ACHN (cell line): ENCODE data around the gene TMEM88.

ENCODE experiments used
- DNase-seq: peaks from one replicate; pipeline ENCODE4 v3.0.0-alpha.2; 2015
- in situ Hi-C: cut with HindIII; loops from 2 replicates; pipeline ENCODE4 v1.10.0; 2017; ENCODE audit warnings: low sequenced_read_pairs, low pct_ligation_motif_present, low pct_unique_long_range_greater_than_20kb

The TMEM88 gene

GRCh38 chr17:7830616-7831015, 24.2 kb upstream of the TMEM88 start:
- in situ Hi-C loops: no loop called here
- no peak for DNase-seq

- in situ Hi-C loops: no loop called here
- no peak for DNase-seq
These were observed 23.6 kb upstream of the TMEM88 start for GRCh38 chr17:7831233-7831632.

GRCh38 chr17:7832431-7832830, 22.4 kb upstream of the TMEM88 start:
- DNase-seq: no peak
- in situ Hi-C loops: no loop called here

- no peak for DNase-seq
- in situ Hi-C loops: no loop called here
These were observed 21.7 kb upstream of the TMEM88 start for GRCh38 chr17:7833011-7833794.

- peak; percentile 93 for DNase-seq
- in situ Hi-C loops: no loop called here
These were observed 20.9 kb upstream of the TMEM88 start, which contains the start of gene KDM6B for GRCh38 chr17:7833795-7834541. KDM6B (plus strand) TSS chr17:7834217; CDS start chr17:7845555, 11,338 bp downstream.

- peak; percentile 21 for DNase-seq
- in situ Hi-C loops: no loop called here
These were observed 20.3 kb upstream of the TMEM88 start for GRCh38 chr17:7834542-7834956.

- in situ Hi-C loops: no loop called here
- peak; percentile 99 for DNase-seq
These were observed 19.7 kb upstream of the TMEM88 start for GRCh38 chr17:7834957-7835813.

GRCh38 chr17:7835814-7836595, 18.9 kb upstream of the TMEM88 start:
- in situ Hi-C loops: no loop called here
- DNase-seq: peak; percentile 71

- DNase-seq: peak; percentile 97
- in situ Hi-C loops: no loop called here
These were observed 18.1 kb upstream of the TMEM88 start for GRCh38 chr17:7836596-7837407.

GRCh38 chr17:7837408-7838088, 17.3 kb upstream of the TMEM88 start:
- DNase-seq: peak; percentile 30
- in situ Hi-C loops: no loop called here

GRCh38 chr17:7838090-7839075, 16.5 kb upstream of the TMEM88 start:
- peak; percentile 24 for DNase-seq
- in situ Hi-C loops: no loop called here

GRCh38 chr17:7839190-7839875, 15.5 kb upstream of the TMEM88 start:
- DNase-seq: no peak
- in situ Hi-C loops: no loop called here

GRCh38 chr17:7839876-7840261, 15.0 kb upstream of the TMEM88 start:
- in situ Hi-C loops: no loop called here
- no peak for DNase-seq

GRCh38 chr17:7840441-7840840, 14.4 kb upstream of the TMEM88 start:
- no peak for DNase-seq
- in situ Hi-C loops: no loop called here

GRCh38 chr17:7840875-7841274, 14.0 kb upstream of the TMEM88 start:
- in situ Hi-C loops: no loop called here
- DNase-seq: no peak
